Hepatocyte (in vitro differentiated cells): ENCODE data around the gene VAC14. TPM values are rescaled to one million over a fixed set of nuclear protein-coding genes. Genes with fewer than 3 reads are reported as not detected.

ENCODE experiments used
- DNase-seq: peaks from one replicate; pipeline ENCODE4 v3.0.0-alpha.2; 2016; ENCODE audit warnings: low spot score
- H2AFZ ChIP-seq: fragments of 200-600 bp; sonication (generic); 2 replicates; pipeline ENCODE4 v1.6.0; 2016; ENCODE audit warnings: antibody characterized with exemption, mild to moderate bottlenecking
- H3K27ac ChIP-seq: fragments of 200-600 bp; sonication (generic); 2 replicates; pipeline ENCODE4 v1.5.1; 2016; ENCODE audit warnings: mild to moderate bottlenecking
- H3K27me3 ChIP-seq: fragments of 200-600 bp; sonication (generic); 2 replicates; pipeline ENCODE4 v1.6.1; 2016
- H3K36me3 ChIP-seq: fragments of 200-600 bp; sonication (generic); replicated peaks from 2 replicates; pipeline ENCODE4 v1.5.1; 2016; ENCODE audit warnings: low read depth; ENCODE audit not compliant: insufficient read depth
- H3K4me1 ChIP-seq: fragments of 200-600 bp; sonication (generic); 2 replicates; pipeline ENCODE4 v1.5.1; 2016; ENCODE audit warnings: mild to moderate bottlenecking, moderate library complexity; ENCODE audit not compliant: insufficient read depth
- H3K4me2 ChIP-seq: fragments of 200-600 bp; sonication (generic); 2 replicates; pipeline ENCODE4 v1.6.0; 2016
- H3K4me3 ChIP-seq: fragments of 200-600 bp; sonication (generic); 2 replicates; pipeline ENCODE4 v1.5.1; 2016; ENCODE audit warnings: mild to moderate bottlenecking
- H3K79me2 ChIP-seq: fragments of 200-600 bp; sonication (generic); 2 replicates; pipeline ENCODE4 v1.6.0; 2017; ENCODE audit warnings: mild to moderate bottlenecking
- H3K9me2 ChIP-seq: fragments of 200-600 bp; sonication (generic); replicated peaks from 2 replicates; pipeline ENCODE4 v1.6.0; 2017; ENCODE audit warnings: mild to moderate bottlenecking; ENCODE audit not compliant: insufficient read depth
- H3K9me3 ChIP-seq: fragments of 200-600 bp; sonication (generic); 2 replicates; pipeline ENCODE4 v1.5.1; 2016; ENCODE audit warnings: low read depth, mild to moderate bottlenecking
- H4K20me1 ChIP-seq: fragments of 200-600 bp; sonication (generic); 2 replicates; pipeline ENCODE4 v1.6.0; 2016; ENCODE audit warnings: mild to moderate bottlenecking; ENCODE audit not compliant: insufficient read depth, poor library complexity, severe bottlenecking
- CTCF ChIP-seq: fragments of 200-600 bp; sonication (generic); IDR thresholded peaks from 2 replicates; pipeline ENCODE4 v1.5.1; 2016; ENCODE audit warnings: antibody characterized with exemption, mild to moderate bottlenecking; ENCODE audit not compliant: poor library complexity
- EZH2 ChIP-seq: fragments of 200-600 bp; sonication (generic); IDR thresholded peaks from 2 replicates; pipeline ENCODE4 v1.6.1; 2016; ENCODE audit warnings: antibody characterized with exemption, mild to moderate bottlenecking, borderline replicate concordance
- EZH2phosphoT487 ChIP-seq: fragments of 200-600 bp; sonication (generic); IDR thresholded peaks from one replicate; pipeline ENCODE4 v1.6.1; 2018; ENCODE audit warnings: antibody characterized with exemption, mild to moderate bottlenecking, low read depth, moderate library complexity; ENCODE audit not compliant: unreplicated experiment, severe bottlenecking
- WGBS: methylation state at CpG from one replicate; pipeline ENCODE4 v1.1.6; 2016; ENCODE audit warnings: low lambda C conversion rate; ENCODE audit errors: missing lambda C conversion rate; 5-methylcytosine and 5-hydroxymethylcytosine counted together
- polyA plus RNA-seq: library from polyadenylated mRNA; unstranded; fragments of >200 nt; fragmentation: Nextera tagmentation; extraction: Ambion mirVana; gene quantifications from 2 replicates; pipeline ENCODE4 v1.2.1, GENCODE V29; 2016
- total RNA-seq: library from RNA; depleted of rRNA; stranded (reverse); fragments of >200 nt; gene quantifications from 2 replicates; pipeline ENCODE4 v1.2.3, GENCODE V29; 2014

Gene VAC14
- total and polyA plus RNA-seq, 2 experiments from 2014 or later, result 35.8 to 49.4 TPM

GRCh38 chr16:70808371-70808770 lies 7.4 kb upstream of the VAC14 start:
- no peaks in the 10 kb centered on the region for H3K79me2 ChIP-seq
- H3K27me3 ChIP-seq, result peaks cover 17% of the 10 kb centered on the region
- no peak for DNase-seq
- no peaks in the 10 kb centered on the region for H3K9me2 ChIP-seq
- H3K36me3 ChIP-seq, result no peaks in the 10 kb centered on the region
- H2AFZ ChIP-seq, result no peak overlapping the region
- H3K4me1 ChIP-seq, result no peaks in the 10 kb centered on the region
- no peaks in the 10 kb centered on the region for H4K20me1 ChIP-seq
- H3K9me3 ChIP-seq, result no peaks in the 10 kb centered on the region
- TF ChIP-seq CTCF, result no peak
- no peak for TF ChIP-seq EZH2
- no peak for TF ChIP-seq EZH2phosphoT487
- H3K4me2 ChIP-seq, result no peak overlapping the region
- H3K27ac ChIP-seq, result no peak overlapping the region
- no peak overlapping the region for H3K4me3 ChIP-seq

- Histone ChIP-seq H3K36me3 (no peaks in the 10 kb centered on the region), H4K20me1 (no peaks in the 10 kb centered on the region), H3K9me2 (no peaks in the 10 kb centered on the region), H3K4me2 (no peak overlapping the region), H3K79me2 (no peaks in the 10 kb centered on the region), H3K9me3 (no peaks in the 10 kb centered on the region), H3K4me3 (no peak overlapping the region), H3K27me3 (peaks cover 17% of the 10 kb centered on the region), H3K27ac (no peak overlapping the region), H2AFZ (no peak overlapping the region), H3K4me1 (no peaks in the 10 kb centered on the region)
- WGBS, result 85% methylated on average over 3 of the region's 3 CpGs
- DNase-seq, result no peak
- TF ChIP-seq EZH2 (no peak), CTCF (no peak), EZH2phosphoT487 (no peak)
Observed at GRCh38 chr16:70805787-70806186, 4.8 kb upstream of the VAC14 start.

- H3K27ac ChIP-seq, result no peak overlapping the region
Observed at GRCh38 chr16:70805380-70805779, 4.4 kb upstream of the VAC14 start.

More at GRCh38 chr16:70805380-70805779, 4.4 kb upstream of the VAC14 start:
- TF ChIP-seq EZH2, result no peak
- no peak for TF ChIP-seq EZH2phosphoT487
- TF ChIP-seq CTCF, result no peak
- Histone ChIP-seq H3K4me2 (no peak overlapping the region), H4K20me1 (no peaks in the 10 kb centered on the region), H3K9me2 (no peaks in the 10 kb centered on the region), H2AFZ (no peak overlapping the region), H3K4me3 (no peak overlapping the region), H3K79me2 (peaks cover 3% of the 10 kb centered on the region), H3K9me3 (no peaks in the 10 kb centered on the region), H3K4me1 (no peaks in the 10 kb centered on the region), H3K36me3 (no peaks in the 10 kb centered on the region), H3K27me3 (peaks cover 17% of the 10 kb centered on the region)
- 77% methylated on average over 6 of the region's 6 CpGs for WGBS
- DNase-seq, result no peak
